GM12872 (cell line): Measurements from ENCODE around the gene PLA2G12B.

Experiments used
- CTCF ChIP-seq: IDR thresholded peaks from 3 replicates; pipeline ENCODE4 v1.5.1; 2011; ENCODE audit warnings: low read depth, mild to moderate bottlenecking, low read length, moderate library complexity; ENCODE audit not compliant: insufficient read depth

PLA2G12B gene

GRCh38 chr10:72928798-72929197 is 25.8 kb downstream of the PLA2G12B start:
- no peak for TF ChIP-seq CTCF

- TF ChIP-seq CTCF, result no peak
Observed at GRCh38 chr10:72927485-72927884, 27.1 kb downstream of the PLA2G12B start.

GRCh38 chr10:72925951-72926465 is 28.6 kb downstream of the PLA2G12B start:
- no peak for TF ChIP-seq CTCF

- no peak for TF ChIP-seq CTCF
Observed at GRCh38 chr10:72924351-72924750, 30.3 kb downstream of the PLA2G12B start.

- TF ChIP-seq CTCF, result no peak
Observed at GRCh38 chr10:72918352-72918751, 36.3 kb downstream of the PLA2G12B start.

GRCh38 chr10:72913287-72913686 is 41.3 kb downstream of the PLA2G12B start:
- no peak for TF ChIP-seq CTCF

- TF ChIP-seq CTCF, result no peak
Observed at GRCh38 chr10:72912736-72913135, 41.9 kb downstream of the PLA2G12B start.
